Measurements from ENCODE around the gene GK. TPM values are rescaled to one million over a fixed set of nuclear protein-coding genes. Genes with fewer than 3 reads are reported as not detected.

The GK gene
- total and polyA plus RNA-seq, 2 of the 8 experiments (the other 6 are each of a cell fraction or from before 2014, with no cell fraction given): 2.9 to 11.2 TPM

GRCh38 chrX:30668581-30668980, 15.4 kb downstream of the GK start:
- no peak for FAIRE-seq
- WGBS, 2 experiments (ENCODE audit: extremely low coverage in 1 of 2, insufficient coverage in 1 of 2, insufficient read length in 1 of 2, insufficient replicate concordance in 2 of 2, low coverage in 1 of 2, low lambda C conversion rate in 2 of 2, missing lambda C conversion rate in 1 of 2): 100% methylated on average over 4 of the region's 4 CpGs; no CpG with 5 or more reads in 1 of the 2 experiments
- Histone ChIP-seq H3K4me1 (replicated peaks in 1 of 4; ENCODE audit: control insufficient read depth in 3 of 4, insufficient read depth in 4 of 4, low read length in 3 of 4) (no peaks in the 10 kb centered on the region), H3K14ac (ENCODE audit: insufficient read length) (no peak overlapping the region), H2AFZ (ENCODE audit: low read length) (no peak overlapping the region), H2BK20ac (ENCODE audit: low read length) (no peak overlapping the region), H3K23me2 (ENCODE audit: low read depth, low read length) (no peaks in the 10 kb centered on the region), H3K36me3 (ENCODE audit: control insufficient read depth in 2 of 4, insufficient read depth in 4 of 4, low read length in 3 of 4) (no peaks in the 10 kb centered on the region; a peak in 1 of 8 replicates), H2BK15ac (ENCODE audit: low read length) (no peak overlapping the region), H2BK12ac (ENCODE audit: low read depth, low read length) (no peak overlapping the region), H3K4me3 (ENCODE audit: extremely low read depth in 1 of 4, insufficient read depth in 2 of 4, low read depth in 3 of 4, low read length in 4 of 4) (no peak overlapping the region), H3K27me3 (replicated peaks in 1 of 4; ENCODE audit: control insufficient read depth in 3 of 4, extremely low read depth in 1 of 4, insufficient read depth in 3 of 4, low read length in 3 of 4) (no peaks in the 10 kb centered on the region), H2AK5ac (ENCODE audit: low read depth, low read length) (no peak overlapping the region), H2BK5ac (ENCODE audit: low read depth, low read length) (no peak overlapping the region), H3K4me2 (ENCODE audit: insufficient read depth in 1 of 2, low read depth in 2 of 2, low read length in 2 of 2) (no peak overlapping the region), H2BK120ac (replicated peaks; ENCODE audit: low read depth, low read length) (no peak overlapping the region), H4K91ac (replicated peaks; ENCODE audit: insufficient read length, low read length) (no peak overlapping the region), H3K79me1 (ENCODE audit: low read depth, low read length) (no peaks in the 10 kb centered on the region), H3K18ac (ENCODE audit: extremely low read depth, low read length) (no peak overlapping the region), H4K8ac (ENCODE audit: extremely low read depth, insufficient read depth, low read length) (no peak overlapping the region), H3K23ac (ENCODE audit: insufficient read length) (no peak overlapping the region), H3K56ac (replicated peaks; ENCODE audit: insufficient read length, low read depth, low read length) (no peak overlapping the region), H3K9ac (replicated peaks in 1 of 4; ENCODE audit: extremely low read depth in 1 of 4, low read depth in 3 of 4, low read length in 3 of 4) (no peak overlapping the region), H3K9me3 (ENCODE audit: insufficient read depth in 2 of 2, low read depth in 1 of 2, low read length in 1 of 2) (no peaks in the 10 kb centered on the region), H3K4ac (replicated peaks; ENCODE audit: insufficient read length, low read depth, low read length) (no peak overlapping the region), H4K20me1 (replicated peaks in 1 of 2; ENCODE audit: control insufficient read depth in 1 of 2, insufficient read depth in 2 of 2, low read length in 2 of 2) (no peaks in the 10 kb centered on the region), H3K79me2 (ENCODE audit: control insufficient read depth in 1 of 2, insufficient read depth in 2 of 2, low read length in 2 of 2) (no peaks in the 10 kb centered on the region), H4K5ac (ENCODE audit: insufficient read length, low read depth, low read length) (no peak overlapping the region), H3K27ac (ENCODE audit: low read depth, low read length) (no peak overlapping the region)
- no peak for DNase-seq (ENCODE audit: low read depth in 1 of 2, low spot score in 2 of 2)
- TF ChIP-seq, protein P1, sequence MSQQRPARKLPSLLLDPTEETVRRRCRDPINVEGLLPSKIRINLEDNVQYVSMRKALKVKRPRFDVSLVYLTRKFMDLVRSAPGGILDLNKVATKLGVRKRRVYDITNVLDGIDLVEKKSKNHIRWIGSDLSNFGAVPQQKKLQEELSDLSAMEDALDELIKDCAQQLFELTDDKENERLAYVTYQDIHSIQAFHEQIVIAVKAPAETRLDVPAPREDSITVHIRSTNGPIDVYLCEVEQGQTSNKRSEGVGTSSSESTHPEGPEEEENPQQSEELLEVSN (IDR thresholded peaks at IDR 0.05): no peak
- no peak for TF ChIP-seq CTCF (IDR thresholded peaks at IDR 0.05; ENCODE audit: control extremely low read depth in 1 of 3, insufficient read depth in 1 of 3, low read depth in 1 of 3, low read length in 3 of 3)
- CTCF ChIA-PET (ENCODE audit: partially characterized antibody): no interaction called here
- POLR2A ChIA-PET (ENCODE audit: partially characterized antibody): no interaction called here

All from H1 (cell line).